HG03159 (cell line): ENCODE measurements around the gene HTN3.
"Not testable (repeated sequence)": the region's sequence is repeated elsewhere in the genome, so short reads cannot be mapped to it uniquely, and the experiment has no call there.

Experiments
- ATAC-seq: cut with Tn5 transposase; IDR thresholded peaks from one replicate; pipeline ENCODE4 v1.9.1; 2021; ENCODE audit warnings: mild to moderate bottlenecking, moderate library complexity; ENCODE audit not compliant: unreplicated experiment

Gene HTN3

DNA sequence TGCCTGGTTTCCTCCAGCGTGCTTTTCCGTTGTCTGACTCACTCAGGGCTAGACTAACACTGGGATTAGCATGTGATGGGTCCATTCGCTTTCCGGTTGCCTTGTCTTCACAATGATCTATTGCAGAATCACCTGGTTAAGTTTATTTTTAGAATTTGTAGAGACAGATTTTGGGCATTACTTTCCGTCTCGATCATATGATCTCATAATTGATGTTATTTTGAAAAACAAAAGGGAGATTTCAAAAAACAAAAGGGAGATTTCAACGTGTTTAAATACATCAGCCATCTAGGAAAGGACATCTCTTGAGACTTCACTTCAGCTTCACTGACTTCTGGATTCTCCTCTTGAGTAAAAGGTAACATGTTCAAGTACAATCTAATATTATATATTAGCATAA, at the start of gene HTN3:
Gene HTN3, plus strand, starts transcription at position 301 of the 400 bp plus-strand sequence. CDS start 2,282 bp downstream, outside the sequence.
- ATAC-seq: not testable (repeated sequence)

- ATAC-seq: peak; percentile 44
Observed at GRCh38 chr4:69984030-69984443, 44.2 kb upstream of the HTN3 start.

DNA sequence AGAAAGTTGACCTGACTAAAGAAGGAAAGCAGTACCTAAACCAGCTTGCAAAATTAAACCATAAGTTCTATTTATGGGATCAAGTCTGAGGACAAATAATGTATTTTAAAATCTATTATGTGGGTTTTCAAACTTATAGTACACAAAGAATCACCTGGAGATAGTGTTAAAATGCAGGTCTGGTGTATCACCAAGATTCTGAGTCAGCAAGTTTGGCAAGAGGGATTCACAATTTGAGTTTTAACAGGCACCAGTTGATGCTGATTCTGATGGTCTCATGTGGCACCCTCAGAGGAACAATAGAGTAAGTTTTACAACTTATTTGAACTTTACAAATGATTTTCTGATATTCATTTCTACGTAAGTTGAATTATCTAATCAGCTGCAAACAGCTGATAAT, 41.6 kb upstream of the HTN3 start:
- no peak for ATAC-seq

- ATAC-seq: no peak
Observed at GRCh38 chr4:69991016-69991415, 37.2 kb upstream of the HTN3 start.

GRCh38 chr4:69994782-69995181, 33.5 kb upstream of the HTN3 start:
- ATAC-seq: no peak

DNA sequence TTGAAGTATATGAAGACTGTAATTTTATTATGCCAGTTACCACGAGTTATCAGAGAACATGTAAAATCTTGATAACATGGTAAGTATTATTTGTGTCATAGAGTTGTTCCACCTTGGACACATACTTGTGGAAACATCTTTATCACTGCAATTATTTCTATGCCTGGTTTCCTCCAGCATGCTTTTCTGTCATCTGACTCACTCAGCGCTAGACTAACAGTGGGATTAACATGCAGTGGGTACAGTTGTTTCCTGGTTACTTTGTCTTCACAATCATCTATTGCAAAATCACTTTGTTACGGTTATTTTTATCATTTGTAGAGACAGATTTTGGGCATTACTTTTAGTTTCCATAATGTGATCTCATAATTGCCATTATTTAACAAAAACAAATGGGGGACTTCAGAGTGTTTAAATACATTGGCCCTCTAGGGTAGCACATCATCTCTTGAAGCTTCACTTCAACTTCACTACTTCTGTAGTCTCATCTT, 32.7 kb upstream of the HTN3 start, which contains the start of gene STATH:
Gene STATH, plus strand, starts transcription at position 441 of the 491 bp plus-strand sequence. CDS start 2,472 bp downstream, outside the sequence.
- ATAC-seq: no peak

GRCh38 chr4:69999420-69999819, 28.8 kb upstream of the HTN3 start:
- ATAC-seq: no peak

- ATAC-seq: no peak
Observed at GRCh38 chr4:70000711-70001110, 27.5 kb upstream of the HTN3 start.

- no peak for ATAC-seq
Observed at GRCh38 chr4:70002507-70002906, 25.8 kb upstream of the HTN3 start.

GRCh38 chr4:70008771-70009170, 19.5 kb upstream of the HTN3 start:
- ATAC-seq: no peak

DNA sequence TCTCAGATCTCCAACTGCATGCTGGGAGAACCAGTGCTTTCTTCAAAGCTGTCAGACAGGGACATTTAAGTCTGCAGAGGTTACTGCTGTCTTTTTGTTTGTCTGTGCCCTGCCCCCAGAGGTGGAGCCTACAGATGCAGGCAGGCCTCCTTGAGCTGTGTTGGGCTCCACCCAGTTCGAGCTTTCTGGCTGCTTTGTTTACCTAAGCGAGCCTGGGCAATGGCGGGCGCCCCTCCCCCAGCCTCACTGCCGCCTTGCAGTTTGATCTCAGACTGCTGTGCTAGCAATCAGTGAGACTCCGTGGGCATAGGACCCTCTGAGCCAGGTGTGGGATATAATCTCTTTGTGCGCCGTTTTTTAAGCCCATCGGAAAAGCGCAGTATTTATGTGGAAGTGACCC, 9.3 kb upstream of the HTN3 start:
- ATAC-seq: not testable (repeated sequence)

DNA sequence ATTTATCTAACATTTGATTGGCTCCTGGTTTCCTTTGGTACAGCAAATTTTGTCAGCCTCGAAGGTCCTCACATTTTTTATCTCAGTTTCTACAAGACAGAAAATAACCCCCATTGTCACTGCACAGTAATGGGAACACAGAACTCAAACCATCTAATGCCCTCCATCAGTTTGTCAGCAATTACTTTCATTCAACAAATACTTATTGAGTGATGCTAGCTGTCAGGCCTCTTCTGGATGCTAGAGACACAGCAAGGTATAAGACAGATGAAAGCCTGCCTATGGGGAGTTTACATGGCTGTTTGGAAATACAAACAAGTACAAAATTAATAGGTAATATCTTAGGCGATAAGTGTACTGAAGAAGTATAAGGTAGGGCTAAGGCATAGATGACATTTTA, 5.0 kb upstream of the HTN3 start:
- no peak for ATAC-seq

DNA sequence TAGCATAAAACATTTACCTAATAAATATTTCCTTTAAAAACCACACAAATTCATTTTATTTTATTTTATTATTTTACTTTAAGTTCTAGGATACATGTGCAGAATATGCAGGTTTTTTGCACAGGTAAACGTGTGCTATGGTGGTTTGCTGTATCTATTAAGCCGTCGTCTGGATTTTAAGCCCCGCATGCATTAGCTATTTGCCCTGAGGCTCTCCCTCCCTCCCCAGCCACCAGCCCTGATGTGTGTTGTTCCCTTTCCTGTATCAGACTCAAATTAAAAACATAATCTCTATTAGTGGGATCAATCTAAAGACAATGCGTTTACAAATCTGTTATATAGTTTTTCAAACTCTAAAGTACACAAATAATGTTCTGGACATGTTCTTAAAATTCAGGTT, 1.2 kb upstream of the HTN3 start:
- ATAC-seq: no peak

- ATAC-seq: not testable (repeated sequence)
Observed at GRCh38 chr4:70037559-70037958, 9.3 kb downstream of the HTN3 start.

- not testable (repeated sequence) for ATAC-seq
Observed at GRCh38 chr4:70039928-70040327, 11.7 kb downstream of the HTN3 start.

- ATAC-seq: no peak
Observed at GRCh38 chr4:70041652-70042286, 13.5 kb downstream of the HTN3 start.

- not testable (repeated sequence) for ATAC-seq
Observed at GRCh38 chr4:70050138-70050537, 21.9 kb downstream of the HTN3 start, which contains the start of gene HTN1. TSS of gene HTN1 (plus strand) at chr4:70050438. CDS start at chr4:70053077, 2,639 bp downstream.

DNA sequence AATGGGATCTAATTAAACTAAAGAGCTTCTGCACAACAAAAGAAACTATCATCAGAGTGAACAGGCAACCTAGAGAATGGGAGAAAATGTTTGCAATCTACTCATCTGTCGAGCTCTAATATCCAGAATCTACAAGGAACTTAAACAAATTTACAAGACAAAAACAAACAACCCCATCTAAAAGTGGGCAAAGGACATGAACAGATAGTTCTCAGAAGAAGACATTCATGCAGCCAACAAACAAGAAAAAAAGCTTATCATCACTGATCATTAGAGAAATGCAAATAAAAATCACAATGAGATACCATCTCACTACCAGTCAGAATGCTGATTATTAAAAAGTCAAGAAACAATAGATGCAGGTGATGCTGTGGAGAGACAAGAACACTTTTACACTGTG, 28.3 kb downstream of the HTN3 start:
- ATAC-seq: not testable (repeated sequence)

DNA sequence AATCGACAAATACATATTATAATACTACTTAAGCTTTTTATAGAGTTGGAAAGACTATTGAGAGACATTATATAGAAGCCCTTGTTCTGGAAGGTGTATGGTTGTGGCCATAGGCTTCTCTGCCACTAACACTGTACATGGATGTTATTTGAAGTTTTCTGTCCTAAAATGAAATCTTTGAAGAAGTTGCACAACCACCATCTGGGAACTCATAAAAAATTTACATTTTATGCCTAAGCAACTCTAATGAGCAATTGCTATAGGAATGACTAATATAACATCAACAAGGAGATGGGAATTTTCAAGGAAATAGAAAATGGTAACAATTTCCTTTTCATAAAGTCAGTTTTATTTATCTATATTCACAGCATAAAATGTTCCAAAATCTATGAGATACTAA, 29.4 kb downstream of the HTN3 start:
- no peak for ATAC-seq

DNA sequence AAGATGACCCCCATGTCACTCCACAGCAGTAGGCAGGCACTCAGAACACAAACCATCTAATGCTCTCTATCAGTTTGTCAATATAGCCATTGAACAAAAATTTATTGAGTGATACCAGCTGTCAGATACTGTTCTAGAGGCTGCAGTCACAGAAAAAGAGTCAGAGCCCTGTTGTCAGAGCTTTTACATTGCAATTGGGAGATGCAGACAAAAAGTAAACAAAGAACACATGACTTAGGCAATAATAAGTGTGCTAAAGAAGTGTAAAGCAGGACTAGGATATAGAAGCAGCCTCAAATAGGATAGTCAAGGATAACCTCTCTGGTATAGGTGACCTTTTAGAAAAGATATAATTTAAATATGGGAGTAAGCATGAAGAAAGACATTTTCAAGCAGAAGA, 30.9 kb downstream of the HTN3 start:
- ATAC-seq: no peak

- peak; percentile 84 for ATAC-seq
Observed at GRCh38 chr4:70062000-70062399, 33.7 kb downstream of the HTN3 start.

GRCh38 chr4:70080205-70080604, 51.9 kb downstream of the HTN3 start:
- ATAC-seq: no peak
